NCI-H128 (cell line): ENCODE data around the gene ITM2C.
A peak's percentile ranks its signal among the peaks of the same experiment; 100 is the strongest.

Source experiments
- DNase-seq: peaks from one replicate; lab custom pipeline; 2025; ENCODE audit not compliant: unreplicated experiment; lab: John Stamatoyannopoulos, UW

The ITM2C gene, protein sequence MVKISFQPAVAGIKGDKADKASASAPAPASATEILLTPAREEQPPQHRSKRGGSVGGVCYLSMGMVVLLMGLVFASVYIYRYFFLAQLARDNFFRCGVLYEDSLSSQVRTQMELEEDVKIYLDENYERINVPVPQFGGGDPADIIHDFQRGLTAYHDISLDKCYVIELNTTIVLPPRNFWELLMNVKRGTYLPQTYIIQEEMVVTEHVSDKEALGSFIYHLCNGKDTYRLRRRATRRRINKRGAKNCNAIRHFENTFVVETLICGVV

DNA sequence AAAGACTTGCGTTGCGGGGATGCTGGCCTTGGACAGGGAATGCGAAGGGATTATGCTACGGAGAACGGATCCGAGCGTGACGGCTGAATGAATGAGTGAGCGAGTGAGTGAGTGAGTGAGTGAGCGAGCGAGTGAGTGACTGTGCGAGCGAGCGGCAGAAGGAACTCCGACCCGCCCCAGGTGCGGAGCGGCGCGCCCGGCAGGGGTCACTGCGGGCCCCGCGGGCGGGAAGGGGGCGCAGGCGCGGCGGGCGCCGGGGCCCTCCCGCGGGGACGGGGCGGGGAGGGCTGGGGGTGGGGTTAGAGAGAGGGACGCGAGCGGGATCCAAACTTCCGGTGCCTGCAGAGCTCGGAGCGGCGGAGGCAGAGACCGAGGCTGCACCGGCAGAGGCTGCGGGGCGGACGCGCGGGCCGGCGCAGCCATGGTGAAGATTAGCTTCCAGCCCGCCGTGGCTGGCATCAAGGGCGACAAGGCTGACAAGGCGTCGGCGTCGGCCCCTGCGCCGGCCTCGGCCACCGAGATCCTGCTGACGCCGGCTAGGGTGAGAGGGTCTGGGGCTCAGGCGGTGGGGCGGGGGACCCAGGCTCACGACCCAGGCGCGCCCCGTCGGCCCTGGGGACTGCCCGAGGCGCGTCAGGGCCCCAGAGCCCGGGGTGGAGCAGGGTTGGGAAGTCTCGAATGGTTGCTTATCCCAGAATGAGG, at the start of gene ITM2C:
Gene ITM2C, plus strand, starts transcription at position 338 of the 702 bp plus-strand sequence. Its CDS starts 84 bp downstream, at position 422.
- no peak for DNase-seq

DNA sequence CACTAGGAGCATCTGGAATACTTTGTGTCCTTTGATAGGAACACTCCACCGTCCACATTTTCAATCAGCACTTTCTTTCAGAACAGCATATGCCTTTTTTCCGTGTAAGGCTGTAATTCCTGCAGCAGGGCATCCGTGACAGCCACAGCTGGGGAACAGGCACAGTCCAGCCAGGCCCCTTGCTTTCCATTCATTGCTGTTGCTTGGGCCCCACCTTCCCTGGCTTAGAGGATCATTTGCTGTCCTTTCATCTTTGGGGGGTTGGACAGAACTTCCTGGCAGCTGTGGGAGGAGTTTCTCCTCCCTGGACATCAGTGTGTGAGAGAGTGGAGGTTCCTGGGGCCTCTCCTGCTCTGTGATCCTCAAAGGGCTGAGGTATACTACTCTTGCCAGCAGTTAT, 49.7 kb upstream of the ITM2C start:
- DNase-seq, result no peak

DNA sequence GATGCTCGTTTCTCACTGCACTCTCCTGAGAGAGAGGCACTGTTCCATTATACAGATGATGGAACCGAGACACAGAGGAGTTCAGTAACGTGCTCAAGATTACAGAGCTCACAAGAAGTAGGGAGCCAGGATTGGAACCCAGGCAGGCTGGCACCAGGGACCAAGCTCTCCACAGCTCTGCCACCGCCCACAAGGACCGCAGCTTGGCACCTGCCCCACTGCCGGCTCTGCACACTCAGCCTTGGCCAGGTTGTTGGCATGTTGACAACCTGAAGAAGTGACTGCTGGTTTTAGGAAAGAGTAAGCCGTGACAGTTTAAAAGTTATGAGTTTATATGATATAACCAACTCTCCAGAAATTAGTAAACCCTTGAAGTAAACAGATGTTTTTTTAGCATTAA, 48.0 kb upstream of the ITM2C start:
- DNase-seq, result no peak

DNA sequence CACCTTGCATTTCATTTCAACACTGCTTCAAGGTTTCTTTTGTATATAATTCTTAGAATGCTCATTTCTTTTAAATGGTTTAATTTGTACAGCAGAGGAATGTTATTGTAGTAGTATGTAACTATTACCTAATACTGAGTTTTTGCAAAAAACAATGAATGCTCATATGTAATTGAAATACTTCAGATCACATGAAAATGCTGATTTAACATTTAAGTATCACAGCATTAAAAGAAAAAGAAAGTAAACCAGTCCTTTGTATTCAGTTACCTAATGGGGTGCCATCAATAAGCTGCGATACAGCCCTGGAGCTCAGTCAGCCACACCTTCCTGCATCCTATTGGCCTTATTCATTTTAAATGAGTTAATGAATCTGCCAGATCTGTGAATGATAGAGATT, 45.3 kb upstream of the ITM2C start:
- no peak for DNase-seq

DNA sequence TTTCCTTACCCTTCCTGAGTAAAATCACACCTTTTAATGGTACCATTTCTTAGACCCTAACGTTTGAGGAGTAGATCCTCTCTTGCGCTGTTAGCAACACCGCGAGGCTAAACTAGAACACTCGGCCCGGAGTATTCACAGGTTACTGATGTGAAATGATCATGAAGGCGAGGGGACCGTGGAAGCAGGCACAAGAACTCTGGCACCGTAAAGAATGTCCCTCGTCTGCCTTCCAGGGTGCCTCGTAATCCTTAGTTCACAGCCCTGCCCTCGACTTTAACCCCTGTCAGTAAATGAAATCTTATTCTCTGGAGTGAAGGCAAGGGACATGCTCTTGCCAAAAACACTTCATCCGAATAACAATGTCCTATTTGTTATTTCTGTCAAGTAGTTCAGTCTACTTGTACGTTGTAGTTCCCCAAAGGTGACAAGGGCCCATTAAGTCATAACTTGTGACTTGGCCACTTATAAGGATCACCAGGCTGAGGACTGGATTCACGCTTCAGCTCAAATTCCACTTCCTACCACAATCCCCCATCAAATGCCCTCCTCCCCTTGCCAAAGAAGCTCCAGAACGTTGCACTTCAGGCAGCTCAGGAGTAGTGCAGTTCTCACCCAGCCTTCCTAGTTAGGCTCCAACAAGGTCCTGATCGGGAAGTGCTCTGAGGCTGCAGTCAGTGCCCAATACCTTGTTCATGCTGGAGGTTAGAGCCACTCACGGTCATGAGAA, 43.3 kb upstream of the ITM2C start:
- no peak for DNase-seq

DNA sequence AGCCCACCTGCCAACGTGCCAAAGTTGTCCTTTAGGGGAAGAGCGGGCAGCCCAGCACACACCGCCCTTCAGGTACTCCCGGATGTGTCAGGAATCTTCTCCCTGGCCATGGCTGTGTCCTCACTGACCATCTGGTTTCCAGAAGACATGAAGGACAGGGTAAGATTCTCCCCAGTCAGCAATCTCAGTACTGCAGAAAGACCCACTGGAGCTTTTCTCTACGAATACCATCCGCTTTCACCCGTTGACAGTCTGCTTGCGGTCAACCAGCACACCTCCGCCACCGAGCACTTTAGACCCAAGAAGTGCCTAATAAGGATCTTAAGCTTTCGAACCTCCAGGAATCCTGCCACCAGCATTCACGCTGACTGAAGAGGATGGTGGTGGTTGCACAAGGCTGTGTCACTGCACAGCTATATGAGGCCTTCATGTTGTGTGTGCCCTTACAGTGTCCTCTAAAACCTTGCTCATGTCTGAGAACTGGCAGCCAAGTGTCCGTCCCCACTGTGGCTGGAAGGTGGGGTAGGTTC, 42.7 kb upstream of the ITM2C start:
- DNase-seq, result no peak

DNA sequence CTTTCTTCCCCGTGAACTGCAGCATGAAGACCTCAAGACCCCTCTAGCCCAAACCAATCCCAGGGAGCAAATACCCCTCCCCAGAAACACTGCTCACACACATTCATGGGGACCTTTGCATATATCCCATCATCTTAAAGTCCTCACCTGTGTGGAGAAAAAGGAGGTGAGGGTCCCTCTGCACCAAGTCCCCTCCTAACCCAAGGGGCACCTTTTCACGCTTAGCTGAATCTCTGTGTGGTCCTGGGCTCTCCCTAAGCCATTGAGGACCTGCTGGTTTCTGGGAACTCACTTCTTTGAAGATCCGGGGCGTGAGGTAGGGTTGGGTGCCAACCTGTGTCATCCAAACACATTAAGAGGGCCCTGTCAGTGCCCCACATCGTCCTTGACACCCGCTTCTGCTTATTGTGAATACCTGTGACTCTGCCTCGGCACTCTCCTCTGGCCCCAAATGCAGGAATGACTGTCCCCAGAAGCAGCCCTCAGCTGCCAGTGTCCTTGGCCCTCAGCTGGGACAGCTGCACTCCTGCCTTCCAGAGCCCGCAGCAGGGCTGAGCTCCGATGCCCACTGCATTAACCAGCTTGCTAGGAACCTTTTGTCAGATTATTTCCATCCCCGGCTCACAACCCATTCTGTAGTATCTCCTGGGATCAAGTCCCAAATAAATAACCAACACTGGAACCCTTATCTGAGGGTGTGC, 41.3 kb upstream of the ITM2C start:
- DNase-seq, result no peak

DNA sequence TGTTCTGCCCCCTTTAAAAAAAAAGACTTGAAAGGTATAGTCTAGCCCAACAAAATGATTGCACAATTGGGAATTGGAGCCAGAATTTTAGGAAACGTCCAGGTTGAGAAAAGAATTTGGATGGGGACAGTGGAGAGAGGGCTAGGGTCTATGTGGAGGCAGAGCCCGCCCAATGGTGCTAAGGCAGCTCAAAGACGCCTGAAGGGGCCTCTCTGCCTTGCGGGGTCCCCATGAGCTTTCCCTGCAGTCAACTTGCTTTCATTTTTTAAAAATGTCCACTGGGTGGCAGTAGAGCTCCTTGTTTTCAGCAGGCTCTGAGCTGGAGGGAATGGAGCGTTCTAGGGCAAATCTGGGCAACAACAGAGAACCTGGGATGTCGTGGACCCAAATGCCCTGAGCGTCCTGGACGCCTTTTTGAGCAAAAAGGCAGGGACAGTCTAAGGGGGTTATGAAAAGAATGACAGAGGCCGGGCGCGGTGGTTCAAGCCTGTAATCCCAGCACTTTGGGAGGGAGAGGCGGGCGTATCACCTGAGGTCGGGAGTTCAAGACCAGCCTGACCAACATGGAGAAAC, 40.2 kb upstream of the ITM2C start:
- peak; percentile 25 for DNase-seq

DNA sequence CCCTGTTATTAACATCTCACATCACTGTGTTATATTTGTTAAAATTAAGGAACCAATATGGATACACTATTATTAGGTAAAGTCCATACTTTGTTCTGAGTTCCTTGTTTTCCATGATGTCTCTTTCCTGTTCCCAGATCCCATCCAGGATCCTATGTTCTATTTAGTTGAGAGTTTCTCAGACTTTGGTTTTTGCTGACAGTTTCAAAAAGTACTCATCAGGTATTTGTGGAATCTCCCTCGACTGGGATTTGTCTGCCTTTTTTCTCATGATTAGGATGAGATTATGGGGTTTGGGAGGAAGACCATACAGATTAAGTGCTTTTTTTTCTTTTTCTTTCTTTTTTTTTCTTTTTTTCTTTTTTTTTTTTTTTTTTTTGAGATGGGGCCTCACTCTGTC, 39.4 kb upstream of the ITM2C start:
- no peak for DNase-seq

DNA sequence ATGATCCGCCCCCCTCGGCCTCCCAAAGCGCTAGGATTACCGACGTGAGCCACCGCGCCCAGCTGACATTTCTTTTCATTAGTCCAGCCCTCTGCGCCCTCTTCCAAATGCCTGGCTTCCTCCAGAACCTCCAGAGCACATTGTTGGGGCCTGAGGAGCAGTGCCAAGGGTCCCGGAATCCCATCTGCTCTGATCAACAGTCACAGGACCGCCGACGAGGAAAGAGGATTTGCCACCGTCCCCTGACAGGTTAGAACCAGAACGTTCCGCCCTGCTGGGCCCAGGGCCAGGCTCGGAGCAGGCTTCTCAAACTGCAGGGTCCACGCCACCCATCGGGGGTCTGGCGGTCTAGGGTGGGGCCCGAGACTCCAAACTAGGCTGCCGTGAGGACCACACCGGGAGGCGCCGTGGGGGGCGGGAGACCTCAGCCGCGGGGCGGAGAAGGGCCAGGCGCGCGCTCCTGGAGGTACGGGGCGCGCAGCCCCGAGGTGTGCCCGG, 36.9 kb upstream of the ITM2C start:
- no peak for DNase-seq

DNA sequence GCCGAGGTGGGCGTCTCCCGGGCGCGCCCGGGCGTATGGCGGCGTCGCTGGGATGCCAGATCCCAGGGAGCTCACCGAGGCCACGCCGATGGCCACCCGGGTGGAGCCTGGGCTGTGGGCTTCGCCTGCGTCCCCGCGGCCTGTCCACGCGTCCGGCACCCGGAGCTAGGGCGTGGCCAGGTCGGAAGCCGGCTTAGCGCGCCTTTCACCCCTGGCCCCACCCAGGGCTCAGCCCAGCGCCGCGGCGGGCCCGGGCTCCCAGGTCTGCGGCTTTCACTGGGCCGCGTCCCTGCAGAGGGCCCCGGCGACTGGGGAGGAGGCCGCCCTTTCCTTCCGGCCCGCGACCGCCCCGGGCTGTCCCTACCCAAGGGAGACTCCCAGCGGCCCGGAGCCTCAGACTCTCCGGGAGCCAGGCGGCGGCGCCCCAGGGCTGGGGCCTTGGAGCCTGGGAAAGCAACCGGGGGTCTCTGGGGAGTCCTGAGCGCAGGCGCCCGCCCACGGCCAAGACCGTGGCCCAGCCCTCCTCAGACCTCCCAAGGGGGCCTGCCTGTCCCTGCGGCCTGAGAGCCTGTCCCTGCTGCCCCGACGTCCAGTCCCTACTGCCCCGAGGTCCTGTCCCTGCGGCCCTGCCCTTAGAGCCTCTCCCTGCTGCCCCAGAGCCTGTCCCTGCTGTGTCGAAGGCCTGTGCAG, 36.3 kb upstream of the ITM2C start:
- no peak for DNase-seq

DNA sequence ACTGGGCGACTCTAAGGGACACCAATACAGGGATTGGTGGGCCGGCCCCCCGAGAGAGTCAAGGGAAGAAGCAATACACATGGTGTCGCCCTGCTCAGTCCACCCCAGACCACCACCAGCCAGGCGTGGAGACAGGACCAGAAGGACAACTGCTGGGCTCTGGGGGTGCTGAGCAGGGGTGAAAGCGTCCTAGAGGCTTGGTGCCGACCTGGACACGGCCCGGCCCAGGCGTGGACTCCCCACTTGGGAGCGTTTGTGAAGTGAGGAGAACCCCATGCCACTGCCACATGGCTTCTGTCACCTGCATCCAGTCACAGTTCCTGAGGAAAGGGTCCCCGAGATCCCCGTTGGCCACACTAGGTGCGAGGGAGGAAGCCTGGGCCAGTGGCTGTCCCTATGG, 35.4 kb upstream of the ITM2C start:
- no peak for DNase-seq

DNA sequence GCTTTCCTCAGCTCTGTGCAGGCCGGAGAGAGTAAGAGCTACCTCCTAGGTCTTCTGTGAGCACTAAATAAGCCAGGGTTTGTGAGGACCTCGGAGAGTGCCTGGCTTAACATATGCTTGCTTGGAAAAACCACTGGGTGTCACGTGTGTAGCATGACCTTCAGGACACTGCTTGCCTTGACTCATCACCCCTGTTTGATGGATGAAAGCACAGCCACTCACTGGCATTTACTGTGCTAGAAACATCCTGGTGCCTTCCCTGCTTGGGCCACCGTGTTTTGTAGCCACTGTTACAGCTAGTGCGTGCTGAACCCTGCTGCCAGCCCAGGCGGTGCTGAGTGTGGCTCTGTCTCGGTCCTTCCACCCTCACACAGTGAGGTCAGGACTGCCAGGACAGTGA, 34.8 kb upstream of the ITM2C start:
- DNase-seq, result no peak

DNA sequence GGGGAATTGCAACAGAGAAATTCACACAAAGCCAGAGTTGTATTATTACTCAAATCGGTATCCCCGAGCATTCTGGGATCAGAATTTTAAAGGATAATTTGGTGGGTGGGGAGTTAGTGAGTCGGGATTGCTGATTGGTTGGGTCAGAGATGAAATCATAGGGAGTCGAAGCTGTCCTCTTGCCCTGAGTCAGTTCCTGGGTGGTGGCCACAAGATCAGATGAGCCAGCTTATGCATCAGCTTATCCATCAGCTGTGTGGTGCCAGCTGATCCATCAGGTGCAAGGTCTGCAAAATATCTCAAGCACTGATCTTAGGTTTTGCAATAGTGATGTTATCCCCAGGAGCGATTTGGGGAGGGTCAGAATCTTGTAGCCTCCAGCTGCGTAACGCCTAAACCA, 34.3 kb upstream of the ITM2C start:
- DNase-seq, result no peak

DNA sequence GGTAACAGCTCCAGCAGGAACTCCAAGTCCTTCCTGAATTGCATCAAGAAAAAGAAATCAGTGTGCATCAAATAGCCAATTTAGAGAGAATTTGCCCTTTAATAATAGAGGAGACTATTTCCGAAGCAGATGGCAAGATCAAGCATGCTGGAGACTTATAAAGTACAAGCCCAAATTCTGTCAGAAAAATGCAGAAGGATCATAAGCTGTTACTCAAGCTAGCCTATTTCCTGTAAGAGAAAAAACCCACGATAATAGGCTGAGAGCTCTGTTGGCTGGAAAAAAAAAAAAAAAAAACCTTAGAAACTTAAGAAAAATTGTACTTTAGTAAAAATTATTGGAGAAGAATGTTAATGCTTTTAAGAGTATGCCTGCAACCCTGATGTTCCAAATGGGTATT, 24.4 kb upstream of the ITM2C start:
- DNase-seq, result no peak

DNA sequence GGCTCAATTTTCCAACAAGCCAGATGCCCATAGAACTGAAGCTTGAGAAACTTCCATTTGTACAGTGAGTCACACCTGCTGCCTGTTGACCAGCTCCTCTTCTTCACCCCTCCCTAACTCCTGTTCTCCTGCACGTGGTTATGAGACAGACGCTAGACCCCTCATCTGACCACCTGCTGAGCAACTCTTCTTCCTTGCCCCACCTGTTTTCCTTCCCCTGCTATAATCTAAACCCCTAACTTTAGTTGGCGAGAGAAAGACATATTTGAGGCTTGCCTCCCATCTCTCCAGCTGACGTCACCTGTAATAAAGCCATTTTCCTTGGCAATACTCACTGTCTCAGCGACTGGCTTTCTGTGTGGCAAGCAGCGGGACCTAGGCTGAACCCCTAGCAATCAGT, 22.3 kb upstream of the ITM2C start:
- DNase-seq, result no peak

DNA sequence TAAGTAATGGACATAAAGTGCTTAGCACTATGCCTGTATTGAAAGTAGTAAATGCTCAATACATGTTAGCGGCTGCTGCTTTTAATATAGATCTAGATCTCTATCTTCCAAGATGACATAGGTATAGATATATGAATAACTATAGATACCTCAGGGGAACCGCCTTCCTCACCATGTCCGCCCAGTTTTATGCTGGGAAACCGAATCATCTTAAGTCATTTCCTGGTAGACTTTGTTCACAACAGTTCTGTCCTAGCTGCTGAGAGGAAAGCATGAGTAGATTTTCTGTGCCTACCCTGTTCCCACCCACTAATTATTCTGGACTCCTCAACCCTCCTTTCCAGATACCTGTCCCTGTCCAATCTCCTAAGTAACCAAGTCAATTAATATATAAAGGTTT, 21.6 kb upstream of the ITM2C start:
- DNase-seq, result no peak

DNA sequence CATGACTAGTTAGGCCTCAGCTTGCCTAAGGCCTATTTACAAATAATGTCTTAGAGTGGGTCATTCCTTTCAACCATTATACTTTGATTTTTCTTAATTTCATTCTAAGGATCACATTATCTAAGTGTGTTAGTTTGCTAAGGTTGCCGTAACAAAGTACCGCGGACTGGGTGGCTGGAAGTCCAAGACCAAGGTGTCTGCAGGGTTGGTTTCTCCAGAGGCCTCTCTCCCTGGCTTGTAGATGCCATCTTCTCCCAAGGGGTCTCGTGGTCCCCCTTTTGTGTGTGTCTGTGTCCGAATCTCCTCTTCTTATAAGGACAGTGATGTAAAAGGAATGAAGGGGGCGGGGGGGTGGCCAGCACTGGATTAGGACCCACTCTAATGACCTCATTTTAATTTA, 18.4 kb upstream of the ITM2C start:
- no peak for DNase-seq

DNA sequence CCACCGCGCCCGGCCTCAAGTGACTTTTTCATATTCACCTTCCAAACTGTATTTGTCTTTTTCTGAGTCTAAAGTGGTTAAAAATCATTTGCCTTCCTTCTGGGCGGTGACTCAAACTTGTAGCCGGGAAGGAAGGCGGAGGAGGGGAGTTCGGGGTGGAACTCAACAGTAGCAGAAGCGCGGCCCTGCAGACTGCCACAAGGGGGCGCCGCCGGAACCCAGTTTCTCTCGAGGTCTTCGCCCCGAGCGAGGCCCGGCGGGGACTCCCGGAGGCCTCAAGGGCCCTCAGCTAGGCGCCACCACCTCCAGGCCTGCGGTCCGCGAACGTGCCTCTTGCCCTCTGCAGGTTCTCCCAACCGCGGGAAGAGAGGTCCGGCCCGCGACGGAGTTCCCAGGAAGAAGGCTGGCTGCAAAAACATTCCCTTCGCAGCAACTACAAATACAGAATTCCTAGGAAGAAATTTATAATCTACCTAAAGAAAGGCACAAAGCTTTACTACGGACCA, 16.8 kb upstream of the ITM2C start:
- DNase-seq, result no peak
